DMS79 (cell line): Measurements from ENCODE around the gene DRD1.
"Not testable (repeated sequence)": the region's sequence is repeated elsewhere in the genome, so short reads cannot be mapped to it uniquely, and the experiment has no call there.

Source experiments
- DNase-seq: peaks from one replicate; lab custom pipeline; 2025; lab: John Stamatoyannopoulos, UW

The DRD1 gene

GRCh38 chr5:175467983-175468690 lies 24.2 kb upstream of the DRD1 start:
- DNase-seq: no peak

GRCh38 chr5:175466700-175467318 lies 22.8 kb upstream of the DRD1 start:
- no peak for DNase-seq

- DNase-seq: no peak
These were observed 21.3 kb upstream of the DRD1 start for GRCh38 chr5:175465282-175465681.

GRCh38 chr5:175464942-175465233 lies 20.9 kb upstream of the DRD1 start:
- no peak for DNase-seq

DNA sequence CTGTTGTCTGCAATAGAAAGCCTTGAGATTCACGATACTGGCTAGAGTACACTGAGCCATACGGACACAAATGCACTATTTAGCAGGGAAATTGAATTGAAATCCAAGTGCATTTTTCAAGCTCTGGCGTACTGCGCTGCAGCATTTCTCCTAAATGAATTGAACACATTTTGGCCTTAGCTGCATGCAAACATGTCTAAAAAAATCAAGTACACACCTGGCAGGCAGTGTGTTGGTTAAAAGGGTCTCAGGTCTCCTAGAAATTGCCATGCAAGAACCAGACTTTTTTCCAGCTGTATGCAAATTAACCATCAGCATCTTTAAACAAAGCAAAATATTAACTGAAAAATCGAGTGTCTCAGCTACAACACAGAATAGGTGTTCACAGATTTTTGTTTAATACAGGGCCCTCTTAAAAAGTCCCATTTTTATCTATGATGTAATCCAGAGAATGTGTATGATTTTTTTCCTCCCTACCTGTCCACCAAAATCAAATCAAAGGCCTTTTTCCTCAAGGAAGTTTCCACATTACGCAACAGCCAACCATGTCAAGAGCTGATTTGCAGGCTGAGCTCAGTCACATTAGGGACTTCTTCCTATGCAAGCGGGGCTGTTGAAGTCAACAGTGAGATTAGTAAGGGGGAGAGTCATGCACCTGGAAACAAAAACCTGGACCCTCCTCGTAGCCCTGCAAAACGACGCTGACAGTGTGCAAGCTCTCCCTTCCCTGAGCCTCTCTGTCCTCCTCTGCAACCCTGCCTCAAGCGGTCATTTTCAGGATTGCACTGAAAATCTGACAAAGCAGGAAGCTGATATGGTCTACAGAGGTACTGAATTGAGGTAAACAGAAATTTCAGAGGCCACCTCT lies 20.3 kb upstream of the DRD1 start:
- peak; percentile 66 for DNase-seq

DNA sequence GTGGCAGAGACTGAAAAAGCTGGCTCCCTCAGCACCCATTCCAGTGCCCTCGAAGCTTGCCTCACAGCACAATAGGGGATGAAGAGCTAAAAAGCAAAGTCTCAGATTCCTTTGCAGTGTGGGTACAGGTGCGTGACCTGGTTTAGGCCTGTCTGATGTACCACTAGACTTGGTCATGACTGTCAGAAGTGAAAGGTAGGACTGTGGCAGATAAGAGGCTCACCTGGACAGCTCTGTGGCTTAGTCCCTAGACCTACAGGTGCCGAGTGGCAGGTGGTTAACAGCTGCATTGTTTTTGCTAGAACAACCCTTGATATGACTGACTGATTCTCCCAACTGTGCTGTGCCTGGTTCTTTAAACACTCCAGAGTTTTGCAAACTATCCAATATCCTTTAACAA lies 19.7 kb upstream of the DRD1 start:
- peak; percentile 66 for DNase-seq

- DNase-seq: no peak
These were observed 17.4 kb upstream of the DRD1 start for GRCh38 chr5:175461370-175461769.

DNA sequence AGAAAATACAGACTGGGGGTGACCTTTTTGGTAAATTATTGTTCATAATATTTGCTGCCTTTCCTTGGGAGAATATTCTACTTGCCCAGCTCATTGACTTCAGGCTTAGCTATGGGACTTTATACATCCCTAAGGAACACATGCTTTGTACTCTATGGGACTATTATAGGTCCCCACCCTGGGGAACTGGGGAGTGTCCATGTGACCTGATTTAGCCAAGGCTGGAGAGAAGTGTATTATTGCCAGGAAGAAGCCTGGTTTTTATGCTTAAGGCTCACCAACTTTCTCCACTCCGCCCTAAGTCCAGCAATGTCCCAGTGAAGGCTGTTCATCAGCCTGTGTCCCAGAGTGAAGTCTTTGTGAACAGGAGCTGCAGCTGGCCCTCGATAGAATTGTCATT lies 16.6 kb upstream of the DRD1 start:
- DNase-seq: no peak

DNA sequence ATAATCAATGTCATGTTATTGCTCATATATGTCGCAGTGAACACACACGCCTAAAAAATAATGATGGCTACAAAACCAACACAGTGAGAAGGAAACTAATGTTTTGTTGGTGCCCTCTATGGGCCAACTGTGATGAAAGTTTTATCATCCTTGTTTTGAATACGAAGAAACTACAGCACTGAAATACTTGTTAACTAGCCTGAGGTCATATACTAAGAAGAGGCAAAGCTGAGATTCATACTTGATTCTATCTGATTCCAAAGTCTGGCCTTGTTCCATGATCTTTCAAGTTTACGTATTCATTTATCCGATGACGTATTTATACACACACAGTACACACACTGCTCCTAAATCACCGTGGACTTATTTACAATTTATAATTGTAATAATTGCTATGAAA lies 16.1 kb upstream of the DRD1 start:
- DNase-seq: no peak

- no peak for DNase-seq
These were observed 13.5 kb upstream of the DRD1 start for GRCh38 chr5:175457466-175457865.

GRCh38 chr5:175456105-175456742 lies 12.2 kb upstream of the DRD1 start:
- no peak for DNase-seq

DNA sequence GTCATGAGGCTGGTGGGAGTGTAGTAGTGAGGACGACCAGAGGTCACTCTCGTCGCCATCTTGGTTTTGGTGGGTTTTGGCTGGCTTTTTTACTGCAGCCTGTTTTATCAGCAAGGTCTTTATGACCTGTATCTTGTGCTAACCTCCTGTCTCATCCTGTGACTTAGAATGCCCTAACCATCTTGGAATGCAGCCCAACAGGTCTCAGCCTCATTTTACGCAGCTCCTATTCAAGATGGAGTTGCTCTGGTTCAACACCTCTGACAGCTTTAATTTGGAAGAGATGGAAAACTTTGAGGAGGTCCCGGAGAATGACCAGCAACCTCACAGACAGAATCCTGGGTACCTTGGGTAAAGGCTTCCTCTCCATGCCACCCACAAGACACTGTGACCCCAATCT lies 10.4 kb upstream of the DRD1 start:
- not testable (repeated sequence) for DNase-seq

GRCh38 chr5:175452166-175452565 lies 8.2 kb upstream of the DRD1 start:
- DNase-seq: peak; percentile 27

GRCh38 chr5:175448276-175448675 lies 4.3 kb upstream of the DRD1 start:
- DNase-seq: no peak

DNA sequence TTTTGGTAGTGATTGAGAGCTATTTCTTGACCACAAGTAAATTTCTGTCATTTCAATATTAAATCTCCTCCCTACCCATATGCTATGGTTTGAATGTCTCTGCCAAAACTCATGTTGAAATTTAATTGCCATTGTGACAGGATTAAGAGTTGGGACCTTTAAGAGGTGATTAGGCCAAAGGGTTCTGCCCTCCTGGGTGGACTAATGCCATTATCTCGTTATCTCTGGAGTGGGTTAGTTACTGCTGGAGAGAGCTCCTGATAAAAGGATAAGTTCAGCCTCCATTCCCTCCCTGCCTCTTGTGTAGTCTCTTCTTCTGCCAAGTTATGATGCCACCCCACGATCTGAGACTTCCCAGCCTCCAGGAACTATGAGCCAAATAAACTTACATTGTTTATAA lies 3.6 kb upstream of the DRD1 start:
- DNase-seq: no peak

GRCh38 chr5:175446378-175446777 lies 2.4 kb upstream of the DRD1 start:
- DNase-seq: not testable (repeated sequence)

GRCh38 chr5:175444905-175445456 lies 999 bp upstream of the DRD1 start:
- no peak for DNase-seq

DNA sequence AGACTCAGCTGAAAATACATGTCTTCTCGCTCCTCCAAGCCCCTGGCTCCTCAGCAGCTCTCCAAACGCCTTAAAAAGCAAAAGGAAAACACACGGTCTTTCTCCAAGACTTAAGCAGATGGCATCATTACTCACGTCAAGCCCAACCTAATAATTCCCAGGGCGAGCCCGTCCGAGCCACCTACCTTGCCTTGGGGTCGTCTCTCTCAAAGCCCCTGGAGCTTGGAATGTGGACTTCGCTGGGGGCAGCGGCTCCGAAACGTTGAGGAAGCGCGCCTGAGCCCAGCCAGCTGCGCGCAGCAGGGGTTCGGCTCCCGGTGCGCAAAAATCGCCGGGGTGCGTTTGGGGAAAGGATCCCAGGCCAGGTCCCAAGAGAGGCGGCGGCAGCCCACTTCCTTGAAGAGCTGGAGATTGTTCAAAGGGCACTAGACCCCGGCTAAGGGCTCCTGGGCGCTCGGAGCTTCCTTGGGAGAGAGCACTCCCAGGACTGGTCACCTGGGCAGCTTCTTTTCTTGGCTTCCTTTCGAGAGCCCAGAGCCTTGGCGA lies 395 bp downstream of the DRD1 start:
- no peak for DNase-seq

DNA sequence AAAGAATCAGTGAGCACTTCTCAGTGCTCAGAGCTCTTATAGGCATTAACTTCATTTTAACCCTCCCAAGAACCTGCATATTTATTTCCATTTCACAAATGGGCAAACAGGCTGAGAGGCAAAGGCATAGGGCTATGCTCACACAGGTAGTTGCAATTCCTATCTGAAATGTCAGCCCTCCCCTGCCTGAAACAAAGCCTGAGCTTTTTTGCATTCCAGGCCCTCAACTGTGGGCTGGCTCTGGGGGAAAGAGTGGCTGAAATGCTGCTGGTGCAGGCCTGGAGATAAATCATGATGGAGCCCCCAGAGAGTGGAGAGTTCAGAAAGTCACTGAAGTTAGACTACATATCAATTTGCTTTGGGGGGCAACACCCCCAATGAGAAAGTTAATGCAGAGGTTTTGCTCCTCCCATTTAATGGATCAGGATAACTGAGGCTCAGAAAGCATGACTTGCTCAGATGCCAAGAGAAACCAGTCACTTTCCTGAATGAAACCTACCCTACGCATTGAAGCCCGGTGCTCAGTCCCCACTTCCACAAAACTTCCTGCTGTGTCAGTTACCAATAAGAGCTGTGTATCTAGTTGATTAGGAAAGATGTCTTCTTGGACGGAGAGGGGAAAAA lies 5.6 kb downstream of the DRD1 start:
- DNase-seq: no peak

DNA sequence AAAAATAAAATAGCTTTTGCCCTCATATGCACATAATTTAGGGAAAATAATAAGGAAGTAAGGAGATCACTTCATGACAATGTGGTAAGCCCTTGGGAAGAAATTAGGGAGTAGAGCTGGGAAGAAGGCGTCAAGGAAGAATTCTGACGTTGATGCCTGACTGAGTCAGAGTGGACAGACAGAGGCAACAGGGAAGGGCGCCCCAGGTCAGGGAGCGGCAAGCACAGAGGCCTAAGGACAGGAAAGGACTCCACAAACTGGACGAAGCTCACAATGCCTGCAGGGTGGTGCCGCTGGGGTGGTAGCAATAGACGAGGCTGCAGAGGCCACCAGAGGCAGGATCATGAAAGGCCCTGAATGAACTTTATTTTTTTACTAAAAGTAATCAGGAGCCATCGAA lies 7.6 kb downstream of the DRD1 start:
- no peak for DNase-seq

GRCh38 chr5:175434800-175435199 lies 9.2 kb downstream of the DRD1 start:
- no peak for DNase-seq

DNA sequence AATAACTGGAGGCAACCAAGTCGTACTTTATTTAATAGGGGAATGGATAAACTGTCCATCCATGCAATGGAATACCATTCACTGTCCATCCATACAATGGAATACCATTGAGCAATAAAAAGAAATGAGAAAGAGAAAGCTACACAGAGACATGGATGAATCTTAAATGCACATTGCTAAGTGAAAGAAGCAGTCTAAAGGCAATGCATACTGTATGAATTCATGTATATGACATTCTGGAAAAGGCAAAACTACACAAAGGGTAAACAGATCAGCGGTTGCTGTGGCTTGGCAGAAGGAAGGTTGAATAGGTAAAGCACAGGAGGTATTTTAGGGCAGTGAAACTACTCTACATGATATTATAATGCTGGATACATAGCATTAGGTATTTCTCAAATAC lies 16.2 kb downstream of the DRD1 start:
- DNase-seq: no peak
